ENCODE results near the gene BOLA1. TPM values are rescaled to one million over a fixed set of nuclear protein-coding genes. Genes with fewer than 3 reads are reported as not detected.

The BOLA1 gene
- total and polyA plus RNA-seq, 4 experiments from 2014 or later: 25.2 to 31.4 (median 25.2) TPM

- Mint-ChIP-seq H3K4me1 (peaks cover 17 to 49% (median 29%) of the 10 kb centered on the region in 4 donors), H3K27me3 (no peaks in the 10 kb centered on the region), H3K27ac (peak overlapping the region in 2 of 7 donors; percentile 23 to 38), H3K9me3 (peaks cover 0 to 3% (median 0%) of the 10 kb centered on the region in 8 donors), H3K4me3 (no peak overlapping the region), H3K36me3 (no peaks in the 10 kb centered on the region)
- Histone ChIP-seq H3K9me3 (ENCODE audit: control insufficient read depth in 1 of 2, low read length in 2 of 2) (no peaks in the 10 kb centered on the region), H3K36me3 (ENCODE audit: insufficient read depth, low read length) (no peaks in the 10 kb centered on the region), H3K27ac (ENCODE audit: low read depth, low read length) (no peak overlapping the region), H3K4me1 (ENCODE audit: insufficient read depth, low read length) (peaks cover 25% of the 10 kb centered on the region), H3K4me3 (ENCODE audit: low read length in 2 of 2) (no peak overlapping the region), H3K27me3 (ENCODE audit: insufficient read depth, low read length) (no peaks in the 10 kb centered on the region)
- ChIA-PET POLR2A (ENCODE audit: partially characterized antibody) (interaction anchor here (1.4 to 3.9 kb wide), 2 partner anchors 14 to 27 kb away, joined by 5 to 32 read pairs; a partner anchor contains a TSS), CTCF (ENCODE audit: partially characterized antibody) (no interaction called here)
- DNase-seq: no peak
- intact Hi-C loops (cut with micrococcal nuclease): no loop called here
These were observed 15.2 kb downstream of the BOLA1 start for GRCh38 chr1:149914545-149914944.

GRCh38 chr1:149915429-149916192 lies 16.2 kb downstream of the BOLA1 start:
- Mint-ChIP-seq H3K27ac (peak overlapping the region in 3 of 7 donors; percentile 55 to 87 (median 65)), H3K4me3 (peak overlapping the region in 7 of 8 donors; percentile 42 to 94 (median 85)), H3K27me3 (no peaks in the 10 kb centered on the region), H3K36me3 (peaks cover 0 to under 1% of the 10 kb centered on the region in 2 donors), H3K4me1 (peaks cover 17 to 49% (median 29%) of the 10 kb centered on the region in 4 donors), H3K9me3 (peaks cover 0 to 3% (median 0%) of the 10 kb centered on the region in 8 donors)
- Histone ChIP-seq H3K27me3 (ENCODE audit: insufficient read depth, low read length) (no peaks in the 10 kb centered on the region), H3K4me3 (ENCODE audit: low read length in 2 of 2) (no peak overlapping the region), H3K36me3 (ENCODE audit: insufficient read depth, low read length) (no peaks in the 10 kb centered on the region), H3K27ac (ENCODE audit: low read depth, low read length) (no peak overlapping the region), H3K9me3 (ENCODE audit: control insufficient read depth in 1 of 2, low read length in 2 of 2) (no peaks in the 10 kb centered on the region), H3K4me1 (ENCODE audit: insufficient read depth, low read length) (peaks cover 25% of the 10 kb centered on the region)
- POLR2A ChIA-PET (ENCODE audit: partially characterized antibody): interaction anchor here (0.8 to 3.9 kb wide), 6 partner anchors 10 to 28 kb away, joined by 3 to 32 read pairs (median 4); partner anchors contain the start of gene BOLA1
- intact Hi-C loops (cut with micrococcal nuclease): no loop called here
- DNase-seq: no peak
- CTCF ChIA-PET (ENCODE audit: partially characterized antibody): no interaction called here

GRCh38 chr1:149916193-149916897 lies 17.0 kb downstream of the BOLA1 start:
- H3K27me3 ChIP-seq (ENCODE audit: insufficient read depth, low read length): no peaks in the 10 kb centered on the region
- intact Hi-C loops (cut with micrococcal nuclease): no loop called here
- H3K36me3 Mint-ChIP-seq: peaks cover 0 to 2% of the 10 kb centered on the region in 2 donors
- H3K4me1 ChIP-seq (ENCODE audit: insufficient read depth, low read length): peaks cover 25% of the 10 kb centered on the region
- peak overlapping the region; percentile 42 to 94 (median 90) for H3K4me3 Mint-ChIP-seq
- H3K4me3 ChIP-seq (ENCODE audit: low read length in 2 of 2): peak overlapping the region in 1 of 2 donors; percentile 59
- H3K36me3 ChIP-seq (ENCODE audit: insufficient read depth, low read length): no peaks in the 10 kb centered on the region
- CTCF ChIA-PET (ENCODE audit: partially characterized antibody): no interaction called here
- H3K4me1 Mint-ChIP-seq: peaks cover 17 to 49% (median 29%) of the 10 kb centered on the region in 4 donors
- H3K27ac Mint-ChIP-seq: peak overlapping the region; percentile 42 to 92 (median 75)
- POLR2A ChIA-PET (ENCODE audit: partially characterized antibody): interaction anchor here (0.8 to 3.9 kb wide), 6 partner anchors 9 to 29 kb away, joined by 3 to 32 read pairs (median 4); partner anchors contain the start of gene BOLA1
- no peaks in the 10 kb centered on the region for H3K9me3 ChIP-seq (ENCODE audit: control insufficient read depth in 1 of 2, low read length in 2 of 2)
- no peak overlapping the region for H3K27ac ChIP-seq (ENCODE audit: low read depth, low read length)
- no peaks in the 10 kb centered on the region for H3K27me3 Mint-ChIP-seq
- peaks cover 0 to 3% (median 0%) of the 10 kb centered on the region in 8 donors for H3K9me3 Mint-ChIP-seq
- no peak for DNase-seq

- peaks cover 0 to 3% (median 0%) of the 10 kb centered on the region in 8 donors for H3K9me3 Mint-ChIP-seq
- H3K27ac Mint-ChIP-seq: peak overlapping the region in 5 of 7 donors; percentile 22 to 93 (median 49)
- H3K4me1 Mint-ChIP-seq: peaks cover 17 to 49% (median 29%) of the 10 kb centered on the region in 4 donors
- peak overlapping the region; percentile 85 to 94 (median 90) for H3K4me3 Mint-ChIP-seq
- intact Hi-C loops (cut with micrococcal nuclease): no loop called here
- Histone ChIP-seq H3K27me3 (ENCODE audit: insufficient read depth, low read length) (no peaks in the 10 kb centered on the region), H3K9me3 (ENCODE audit: control insufficient read depth in 1 of 2, low read length in 2 of 2) (no peaks in the 10 kb centered on the region), H3K36me3 (ENCODE audit: insufficient read depth, low read length) (no peaks in the 10 kb centered on the region), H3K4me1 (ENCODE audit: insufficient read depth, low read length) (peaks cover 25% of the 10 kb centered on the region), H3K27ac (ENCODE audit: low read depth, low read length) (peak overlapping the region; percentile 29), H3K4me3 (ENCODE audit: low read length in 2 of 2) (peak overlapping the region; percentile 52 to 59)
- no peaks in the 10 kb centered on the region for H3K27me3 Mint-ChIP-seq
- POLR2A ChIA-PET (ENCODE audit: partially characterized antibody): interaction anchor here (0.8 to 3.9 kb wide), 5 partner anchors 9 to 30 kb away, joined by 3 to 32 read pairs (median 4); partner anchors contain the start of gene BOLA1
- H3K36me3 Mint-ChIP-seq: peaks cover 4 to 6% of the 10 kb centered on the region in 2 donors
- CTCF ChIA-PET (ENCODE audit: partially characterized antibody): no interaction called here
- DNase-seq: no peak
These were observed 17.5 kb downstream of the BOLA1 start for GRCh38 chr1:149916898-149917252.

GRCh38 chr1:149917571-149918144 lies 18.3 kb downstream of the BOLA1 start, which contains the start of gene SV2A:
SV2A (minus strand) TSS chr1:149917844; CDS start chr1:149913840, 4,004 bp downstream.
- H3K9me3 ChIP-seq (ENCODE audit: control insufficient read depth in 1 of 2, low read length in 2 of 2): no peaks in the 10 kb centered on the region
- Mint-ChIP-seq H3K4me1 (peaks cover 17 to 49% (median 29%) of the 10 kb centered on the region in 4 donors), H3K4me3 (peak within 1 kb of the TSS; percentile 85 to 94 (median 90)), H3K27ac (peak within 1 kb of the TSS in 5 of 7 donors; percentile 75 to 93 (median 85)), H3K9me3 (peaks cover 0 to 3% (median 0%) of the 10 kb centered on the region in 8 donors), H3K36me3 (peaks cover 11 to 12% of the 10 kb centered on the region in 2 donors), H3K27me3 (no peaks in the 10 kb centered on the region)
- peak within 1 kb of the TSS; percentile 29 for H3K27ac ChIP-seq (ENCODE audit: low read depth, low read length)
- peak; percentile 31 to 53 (median 35) for DNase-seq
- intact Hi-C loops (cut with micrococcal nuclease): no loop called here
- peaks cover 3% of the 10 kb centered on the region for H3K36me3 ChIP-seq (ENCODE audit: insufficient read depth, low read length)
- ChIA-PET CTCF (ENCODE audit: partially characterized antibody) (no interaction called here), POLR2A (ENCODE audit: partially characterized antibody) (interaction anchor here (0.6 to 2.7 kb wide), 3 partner anchors 10 to 30 kb away, joined by 3 to 8 read pairs (median 6); partner anchors contain the start of gene BOLA1)
- no peaks in the 10 kb centered on the region for H3K27me3 ChIP-seq (ENCODE audit: insufficient read depth, low read length)
- peaks cover 25% of the 10 kb centered on the region for H3K4me1 ChIP-seq (ENCODE audit: insufficient read depth, low read length)
- H3K4me3 ChIP-seq (ENCODE audit: low read length in 2 of 2): peak within 1 kb of the TSS; percentile 52 to 59

- intact Hi-C loops (cut with micrococcal nuclease): no loop called here
- Mint-ChIP-seq H3K27me3 (no peaks in the 10 kb centered on the region), H3K4me3 (peak overlapping the region in 1 of 8 donors; percentile 39), H3K36me3 (peaks cover 44 to 58% of the 10 kb centered on the region in 2 donors), H3K27ac (no peak overlapping the region), H3K9me3 (no peaks in the 10 kb centered on the region), H3K4me1 (peaks cover 27 to 53% (median 39%) of the 10 kb centered on the region in 4 donors)
- CTCF ChIA-PET (ENCODE audit: partially characterized antibody): no interaction called here
- Histone ChIP-seq H3K4me1 (ENCODE audit: insufficient read depth, low read length) (peaks cover 35% of the 10 kb centered on the region), H3K27me3 (ENCODE audit: insufficient read depth, low read length) (no peaks in the 10 kb centered on the region), H3K36me3 (ENCODE audit: insufficient read depth, low read length) (peaks cover 40% of the 10 kb centered on the region), H3K4me3 (ENCODE audit: low read length in 2 of 2) (no peak overlapping the region), H3K27ac (ENCODE audit: low read depth, low read length) (no peak overlapping the region), H3K9me3 (ENCODE audit: control insufficient read depth in 1 of 2, low read length in 2 of 2) (no peaks in the 10 kb centered on the region)
- POLR2A ChIA-PET (ENCODE audit: partially characterized antibody): interaction anchor here (1.6 kb wide), 1 partner anchor 36 kb away, joined by 15 read pairs; a partner anchor contains a TSS
- no peak for DNase-seq
These were observed 24.3 kb downstream of the BOLA1 start for GRCh38 chr1:149923626-149924025.

Data from CD4-positive, alpha-beta memory T cell (primary cell).